ENCODE results near the gene RBBP6. TPM values are rescaled to one million over a fixed set of nuclear protein-coding genes. Genes with fewer than 3 reads are reported as not detected.

Gene RBBP6
- total RNA-seq, 6 experiments from 2014 or later = 16.0 to 24.8 (median 20.1) TPM

DNA sequence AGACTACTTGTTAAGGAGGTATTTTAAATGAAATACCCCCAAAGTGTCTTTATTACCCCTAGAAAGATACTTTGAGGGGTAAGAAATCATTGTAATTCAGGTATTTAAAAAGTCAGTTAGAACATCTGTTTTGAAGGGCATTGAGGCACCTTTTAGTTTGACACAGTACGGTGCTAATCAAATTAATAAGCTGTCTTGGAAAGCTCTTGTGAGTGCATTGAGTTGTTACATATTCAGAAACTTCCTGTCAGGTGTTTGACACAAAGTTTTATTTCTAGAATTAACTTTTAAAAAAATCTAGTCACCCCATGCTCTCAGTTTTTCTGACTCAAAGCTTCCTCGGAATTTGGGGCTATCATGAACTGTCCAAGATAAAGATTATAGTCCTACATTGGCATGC is 4.6 kb downstream of the RBBP6 start:
- no peak for ATAC-seq
- peaks cover 0 to 31% (median 2%) of the 10 kb centered on the region in 4 donors for H3K4me1 ChIP-seq
- H3K27me3 ChIP-seq = no peaks in the 10 kb centered on the region
- intact Hi-C loops (cut with DNase I) = no loop called here
- H3K36me3 ChIP-seq = peaks cover 0 to 22% (median 9%) of the 10 kb centered on the region in 4 donors
- no peaks in the 10 kb centered on the region for H3K9me3 ChIP-seq
- no peak overlapping the region for H3K4me3 ChIP-seq
- 24% methylated on average over 2 of the region's 2 CpGs for WGBS (ENCODE audit: insufficient coverage, low coverage, low lambda C conversion rate, missing lambda C conversion rate)
- no peak for TF ChIP-seq POLR2A (IDR thresholded peaks at IDR 0.05)
- TF ChIP-seq CTCF (IDR thresholded peaks at IDR 0.05) = no peak
- DNase-seq = no peak
- H3K27ac ChIP-seq = peak overlapping the region in 1 of 3 donors; percentile 18

GRCh38 chr16:24544640-24545039 is 5.3 kb downstream of the RBBP6 start:
- no peaks in the 10 kb centered on the region for H3K9me3 ChIP-seq
- H3K4me1 ChIP-seq = peaks cover 0 to 31% (median 2%) of the 10 kb centered on the region in 4 donors
- WGBS (ENCODE audit: insufficient coverage, low coverage, low lambda C conversion rate, missing lambda C conversion rate) = 38% methylated on average over 2 of the region's 3 CpGs
- no peak overlapping the region for H3K4me3 ChIP-seq
- DNase-seq = no peak
- no peak for ATAC-seq
- H3K27me3 ChIP-seq = no peaks in the 10 kb centered on the region
- TF ChIP-seq POLR2A (IDR thresholded peaks at IDR 0.05) (no peak), CTCF (IDR thresholded peaks at IDR 0.05) (no peak)
- no peak overlapping the region for H3K27ac ChIP-seq
- H3K36me3 ChIP-seq = peaks cover 0 to 29% (median 10%) of the 10 kb centered on the region in 4 donors
- intact Hi-C loops (cut with DNase I) = no loop called here

GRCh38 chr16:24550295-24550694 is 10.9 kb downstream of the RBBP6 start:
- Histone ChIP-seq H3K9me3 (no peaks in the 10 kb centered on the region), H3K4me1 (no peaks in the 10 kb centered on the region), H3K27ac (no peak overlapping the region), H3K36me3 (peaks cover 0 to 45% (median 12%) of the 10 kb centered on the region in 4 donors), H3K4me3 (no peak overlapping the region), H3K27me3 (no peaks in the 10 kb centered on the region)
- ATAC-seq (no peak), DNase-seq (no peak)
- no peak for TF ChIP-seq CTCF (IDR thresholded peaks at IDR 0.05)
- TF ChIP-seq POLR2A (IDR thresholded peaks at IDR 0.05) = no peak
- 92% methylated on average over 1 of the region's 1 CpG for WGBS (ENCODE audit: insufficient coverage, low coverage, low lambda C conversion rate, missing lambda C conversion rate)
- intact Hi-C loops (cut with DNase I) = no loop called here

DNA sequence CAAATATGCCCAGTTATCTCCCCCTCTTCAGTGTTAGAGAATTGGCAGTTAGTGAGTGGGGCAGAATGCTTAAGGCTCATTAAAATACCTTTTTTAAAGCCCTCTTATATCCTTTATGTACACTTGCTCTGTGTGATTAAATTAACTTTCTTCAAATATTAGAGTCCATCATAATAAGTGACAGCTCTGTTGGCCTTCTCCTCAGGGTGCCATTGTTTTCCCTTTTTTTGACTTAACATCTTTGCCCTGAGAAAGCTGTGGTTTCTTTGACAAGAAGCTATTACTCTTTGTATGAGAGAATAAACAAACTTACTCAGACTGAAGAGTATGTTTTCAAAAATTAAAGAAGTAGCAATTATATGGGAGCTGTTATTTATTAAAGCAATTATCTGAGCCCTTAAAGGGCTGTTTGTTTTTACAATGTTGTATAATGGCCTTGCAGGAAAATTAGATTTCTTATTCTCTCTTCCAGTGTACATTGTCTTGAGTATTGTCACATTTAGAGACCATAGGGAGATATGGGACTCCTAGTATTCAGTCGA is 13.4 kb downstream of the RBBP6 start:
- no peaks in the 10 kb centered on the region for H3K4me1 ChIP-seq
- H3K27ac ChIP-seq = no peak overlapping the region
- ATAC-seq (no peak), DNase-seq (no peak)
- peaks cover 0 to 43% (median 13%) of the 10 kb centered on the region in 4 donors for H3K36me3 ChIP-seq
- intact Hi-C loops (cut with DNase I) = no loop called here
- WGBS (ENCODE audit: insufficient coverage, low coverage, low lambda C conversion rate, missing lambda C conversion rate) = 100% methylated on average over 1 of the region's 1 CpG
- TF ChIP-seq CTCF (IDR thresholded peaks at IDR 0.05) (no peak), POLR2A (IDR thresholded peaks at IDR 0.05) (no peak)
- no peaks in the 10 kb centered on the region for H3K27me3 ChIP-seq
- no peaks in the 10 kb centered on the region for H3K9me3 ChIP-seq
- no peak overlapping the region for H3K4me3 ChIP-seq

All from right lobe of liver (tissue), 6 donors.